Calu3 (cell line): Measurements from ENCODE around the gene PCED1B. TPM values are rescaled to one million over a fixed set of nuclear protein-coding genes. Genes with fewer than 3 reads are reported as not detected.

Experiments
- BruUV-seq: library from RNA; stranded (reverse); fragments of 400-500 nt; replicated peaks from 2 replicates; lab custom pipeline; 2021; lab: Mats Ljungman, UMichigan
- CTCF ChIA-PET: fragments of 300-600 bp; sonication (Branson Sonifier 250); formaldehyde crosslinking; loops from one replicate; lab custom pipeline; 2022; ENCODE audit warnings: antibody characterized with exemption; lab: Charles Lee
- DNase-seq: peaks from one replicate; pipeline ENCODE4 v3.0.0; 2022
- H3K27ac Mint-ChIP-seq: one replicate; pipeline ENCODE4 v1.8.0; 2022; ENCODE audit warnings: mixed read lengths; ENCODE audit not compliant: unreplicated experiment
- H3K27me3 Mint-ChIP-seq: one replicate; pipeline ENCODE4 v1.8.0; 2022; ENCODE audit warnings: mixed read lengths; ENCODE audit not compliant: unreplicated experiment
- H3K36me3 Mint-ChIP-seq: one replicate; pipeline ENCODE4 v1.8.0; 2022; ENCODE audit warnings: mild to moderate bottlenecking, moderate library complexity, mixed read lengths; ENCODE audit not compliant: insufficient read depth, unreplicated experiment
- H3K4me1 Mint-ChIP-seq: one replicate; pipeline ENCODE4 v1.8.0; 2022; ENCODE audit warnings: mild to moderate bottlenecking, low read depth, mixed read lengths; ENCODE audit not compliant: unreplicated experiment
- H3K4me3 Mint-ChIP-seq: one replicate; pipeline ENCODE4 v1.8.0; 2022; ENCODE audit warnings: mild to moderate bottlenecking, low read depth, moderate library complexity, mixed read lengths; ENCODE audit not compliant: unreplicated experiment
- H3K9me3 Mint-ChIP-seq: one replicate; pipeline ENCODE4 v1.8.0; 2022; ENCODE audit warnings: low read depth, mixed read lengths; ENCODE audit not compliant: unreplicated experiment
- CTCF ChIP-seq: fragments of 200-600 bp; IDR thresholded peaks from one replicate; pipeline ENCODE4 v1.8.0; 2022; ENCODE audit warnings: antibody characterized with exemption; ENCODE audit not compliant: unreplicated experiment
- intact Hi-C: fragments of 100-400 bp; cut with micrococcal nuclease; formaldehyde crosslinking; loops from one replicate; pipeline ENCODE4 v1.10.0; 2022; ENCODE audit not compliant: unreplicated experiment
- total RNA-seq: library from RNA; stranded (reverse); gene quantifications from 2 replicates; pipeline ENCODE4 v1.2.3, GENCODE V29; 2022

The PCED1B gene
- total RNA-seq, 1 experiment from 2014 or later = 4.1 TPM

GRCh38 chr12:47155457-47156166, 76.2 kb downstream of the PCED1B start:
- intact Hi-C loops = no loop called here
- Mint-ChIP-seq H3K27me3 (no peaks in the 10 kb centered on the region), H3K9me3 (peaks cover 4% of the 10 kb centered on the region), H3K36me3 (no peaks in the 10 kb centered on the region), H3K27ac (no peak overlapping the region), H3K4me3 (no peak overlapping the region), H3K4me1 (no peaks in the 10 kb centered on the region)
- DNase-seq = no peak
- no TSS peak for BruUV-seq
- no peak for TF ChIP-seq CTCF
- CTCF ChIA-PET = no interaction called here

GRCh38 chr12:47156167-47156736, 76.8 kb downstream of the PCED1B start:
- H3K27ac Mint-ChIP-seq = no peak overlapping the region
- CTCF ChIA-PET = no interaction called here
- H3K27me3 Mint-ChIP-seq = no peaks in the 10 kb centered on the region
- no TSS peak for BruUV-seq
- no peaks in the 10 kb centered on the region for H3K4me1 Mint-ChIP-seq
- intact Hi-C loops = no loop called here
- no peak for TF ChIP-seq CTCF
- no peak for DNase-seq
- no peak overlapping the region for H3K4me3 Mint-ChIP-seq
- no peaks in the 10 kb centered on the region for H3K36me3 Mint-ChIP-seq
- peaks cover 4% of the 10 kb centered on the region for H3K9me3 Mint-ChIP-seq

GRCh38 chr12:47158792-47159191, 79.4 kb downstream of the PCED1B start:
- CTCF ChIA-PET = no interaction called here
- no TSS peak for BruUV-seq
- Mint-ChIP-seq H3K36me3 (no peaks in the 10 kb centered on the region), H3K4me1 (peaks cover 3% of the 10 kb centered on the region), H3K4me3 (no peak overlapping the region), H3K27ac (no peak overlapping the region), H3K9me3 (peaks cover 4% of the 10 kb centered on the region), H3K27me3 (no peaks in the 10 kb centered on the region)
- TF ChIP-seq CTCF = no peak
- intact Hi-C loops = no loop called here
- DNase-seq = no peak

GRCh38 chr12:47159348-47159747, 79.9 kb downstream of the PCED1B start:
- Mint-ChIP-seq H3K4me3 (no peak overlapping the region), H3K27ac (no peak overlapping the region), H3K9me3 (peaks cover 4% of the 10 kb centered on the region), H3K4me1 (peaks cover 6% of the 10 kb centered on the region), H3K27me3 (no peaks in the 10 kb centered on the region), H3K36me3 (no peaks in the 10 kb centered on the region)
- no peak for TF ChIP-seq CTCF
- CTCF ChIA-PET = no interaction called here
- no TSS peak for BruUV-seq
- intact Hi-C loops = no loop called here
- DNase-seq = no peak
